Brain microvascular endothelial cell (primary cell): ENCODE measurements around the gene RTP1.

Experiments used
- DNase-seq: peaks from one replicate; pipeline ENCODE4 v3.0.0-alpha.2; 2020
- H3K27ac ChIP-seq: fragments of 250-450 bp; sonication (Bioruptor Pico); 2 replicates; pipeline ENCODE4 v1.5.1; 2020; ENCODE audit warnings: mild to moderate bottlenecking, moderate library complexity
- H3K27me3 ChIP-seq: fragments of 250-450 bp; sonication (Bioruptor Pico); replicated peaks from 2 replicates; pipeline ENCODE4 v1.5.1; 2020; ENCODE audit warnings: mild to moderate bottlenecking
- H3K36me3 ChIP-seq: fragments of 250-450 bp; sonication (Bioruptor Pico); replicated peaks from 2 replicates; pipeline ENCODE4 v1.5.1; 2020; ENCODE audit warnings: mild to moderate bottlenecking
- H3K4me3 ChIP-seq: 2 replicates; pipeline ENCODE4 v1.5.1; 2011; ENCODE audit warnings: low read depth, mild to moderate bottlenecking, control low read depth, low read length, moderate library complexity
- in situ Hi-C: cut with HindIII; loops from 2 replicates; pipeline ENCODE4 v1.10.0; 2017; ENCODE audit warnings: low sequenced_read_pairs, low pct_ligation_motif_present
- TF ChIP-seq, protein P1 (sequence below): IDR thresholded peaks from 2 replicates; pipeline ENCODE4 v1.5.1; 2011; ENCODE audit warnings: low read depth, mild to moderate bottlenecking, moderate library complexity, low read length, control low read depth, inconsistent platforms; ENCODE audit errors: missing control alignments

RTP1 gene

DNA sequence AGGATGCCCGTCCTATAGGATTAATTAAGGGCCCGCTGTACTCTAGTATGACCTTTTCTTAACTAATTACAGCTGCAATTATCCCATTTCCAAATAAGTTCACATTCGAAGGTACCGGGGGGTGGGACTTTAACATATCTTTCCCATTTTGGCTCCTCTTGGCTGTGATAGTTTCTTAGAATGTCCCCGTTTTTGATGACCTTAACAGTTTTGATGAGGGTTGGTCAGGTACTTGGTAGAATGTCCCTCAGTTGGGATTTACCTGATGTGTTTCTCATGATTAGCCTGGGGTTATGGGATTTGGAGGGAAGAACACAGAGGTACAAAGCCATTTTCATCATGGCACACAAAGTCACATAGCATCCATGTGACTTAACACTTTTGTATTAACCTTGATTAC is 18.2 kb downstream of the RTP1 start:
- DNase-seq = no peak
- in situ Hi-C loops = loop anchor here (25.0 kb wide), 1 partner anchor 472 kb away; no protein-coding TSS in a partner anchor
- TF ChIP-seq, protein P1, sequence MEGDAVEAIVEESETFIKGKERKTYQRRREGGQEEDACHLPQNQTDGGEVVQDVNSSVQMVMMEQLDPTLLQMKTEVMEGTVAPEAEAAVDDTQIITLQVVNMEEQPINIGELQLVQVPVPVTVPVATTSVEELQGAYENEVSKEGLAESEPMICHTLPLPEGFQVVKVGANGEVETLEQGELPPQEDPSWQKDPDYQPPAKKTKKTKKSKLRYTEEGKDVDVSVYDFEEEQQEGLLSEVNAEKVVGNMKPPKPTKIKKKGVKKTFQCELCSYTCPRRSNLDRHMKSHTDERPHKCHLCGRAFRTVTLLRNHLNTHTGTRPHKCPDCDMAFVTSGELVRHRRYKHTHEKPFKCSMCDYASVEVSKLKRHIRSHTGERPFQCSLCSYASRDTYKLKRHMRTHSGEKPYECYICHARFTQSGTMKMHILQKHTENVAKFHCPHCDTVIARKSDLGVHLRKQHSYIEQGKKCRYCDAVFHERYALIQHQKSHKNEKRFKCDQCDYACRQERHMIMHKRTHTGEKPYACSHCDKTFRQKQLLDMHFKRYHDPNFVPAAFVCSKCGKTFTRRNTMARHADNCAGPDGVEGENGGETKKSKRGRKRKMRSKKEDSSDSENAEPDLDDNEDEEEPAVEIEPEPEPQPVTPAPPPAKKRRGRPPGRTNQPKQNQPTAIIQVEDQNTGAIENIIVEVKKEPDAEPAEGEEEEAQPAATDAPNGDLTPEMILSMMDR = no peak
- H3K27me3 ChIP-seq = no peaks in the 10 kb centered on the region
- H3K27ac ChIP-seq = no peak overlapping the region
- no peak overlapping the region for H3K4me3 ChIP-seq
- H3K36me3 ChIP-seq = no peaks in the 10 kb centered on the region

DNA sequence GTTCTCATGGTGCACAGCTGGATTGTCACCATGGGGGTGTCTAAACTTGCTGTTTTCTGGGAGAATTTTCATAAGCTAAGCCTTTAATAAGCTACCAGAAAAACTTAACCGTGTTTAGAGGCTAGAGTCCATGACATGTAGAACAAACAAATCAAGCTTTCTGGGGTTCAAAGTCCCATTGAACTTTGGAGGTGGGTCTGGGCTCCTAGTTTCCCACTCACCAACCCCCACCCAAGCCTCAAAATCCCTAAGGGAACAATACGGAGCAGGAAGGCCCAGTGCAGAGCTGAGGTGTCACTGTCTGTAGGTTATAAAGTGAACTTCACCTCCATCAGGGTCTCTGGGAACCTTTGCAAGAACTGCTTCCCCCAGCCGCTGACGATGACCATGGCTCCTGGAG is 25.5 kb downstream of the RTP1 start:
- Histone ChIP-seq H3K27ac (no peak overlapping the region), H3K4me3 (no peak overlapping the region), H3K36me3 (no peaks in the 10 kb centered on the region), H3K27me3 (no peaks in the 10 kb centered on the region)
- TF ChIP-seq, protein P1 = no peak
- in situ Hi-C loops = loop anchor here (25.0 kb wide), 1 partner anchor 464 kb away; no protein-coding TSS in a partner anchor
- DNase-seq = no peak

DNA sequence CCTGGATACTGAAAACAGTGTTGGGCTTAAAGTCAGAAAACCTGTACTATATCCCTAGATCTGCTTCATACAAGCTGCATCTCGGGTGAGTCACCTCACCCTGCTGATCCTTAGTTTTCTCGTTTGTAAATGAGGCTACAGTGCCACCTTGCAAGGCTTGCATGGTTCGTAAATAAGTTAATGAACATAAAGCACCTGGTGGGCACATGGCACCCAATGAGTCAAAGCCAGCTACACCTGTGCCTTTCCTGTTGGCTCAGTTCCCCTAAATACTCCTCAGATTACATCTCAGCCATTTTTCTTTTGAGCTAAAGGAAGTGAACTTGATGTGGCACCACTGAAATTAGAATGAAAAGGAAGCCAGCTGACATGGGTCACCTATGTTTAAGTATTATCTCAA is 26.5 kb downstream of the RTP1 start:
- no peaks in the 10 kb centered on the region for H3K27me3 ChIP-seq
- TF ChIP-seq, protein P1 = no peak
- in situ Hi-C loops = loop anchor here (25.0 kb wide), 1 partner anchor 464 kb away; no protein-coding TSS in a partner anchor
- peak; percentile 21 for DNase-seq
- no peaks in the 10 kb centered on the region for H3K36me3 ChIP-seq
- no peak overlapping the region for H3K27ac ChIP-seq
- H3K4me3 ChIP-seq = no peak overlapping the region

DNA sequence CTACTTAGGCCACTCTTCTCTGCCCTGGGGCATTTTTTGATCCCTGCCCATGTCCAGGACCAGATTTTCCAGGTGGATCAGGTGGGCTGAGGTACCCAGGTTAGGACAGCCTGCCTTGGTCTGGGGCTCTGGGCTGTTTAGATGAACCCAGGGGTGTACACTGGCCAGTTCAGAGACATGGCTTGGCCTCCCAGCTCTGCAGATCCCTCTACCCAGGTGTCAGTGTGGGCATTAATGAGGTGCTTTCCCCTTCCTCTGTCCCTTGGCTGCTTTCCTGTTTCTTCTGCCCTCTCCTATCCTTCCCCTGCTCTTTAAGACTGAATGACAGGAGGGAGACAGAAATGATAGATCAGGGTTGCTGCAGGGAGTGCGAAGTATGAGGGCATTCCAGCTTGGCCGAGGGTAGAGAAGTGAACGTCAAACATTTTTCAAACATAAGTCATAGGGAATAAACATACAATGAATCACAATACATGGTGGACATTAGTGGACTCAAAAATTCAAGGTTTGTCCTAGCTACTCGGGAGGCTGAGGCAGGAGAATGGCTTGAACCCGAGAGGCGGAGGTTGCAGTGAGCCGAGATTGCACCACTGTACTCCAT is 30.5 kb downstream of the RTP1 start:
- H3K4me3 ChIP-seq = no peak overlapping the region
- in situ Hi-C loops = no loop called here
- DNase-seq = peak; percentile 79
- H3K27me3 ChIP-seq = no peaks in the 10 kb centered on the region
- H3K27ac ChIP-seq = no peak overlapping the region
- H3K36me3 ChIP-seq = no peaks in the 10 kb centered on the region
- TF ChIP-seq, protein P1 = no peak

DNA sequence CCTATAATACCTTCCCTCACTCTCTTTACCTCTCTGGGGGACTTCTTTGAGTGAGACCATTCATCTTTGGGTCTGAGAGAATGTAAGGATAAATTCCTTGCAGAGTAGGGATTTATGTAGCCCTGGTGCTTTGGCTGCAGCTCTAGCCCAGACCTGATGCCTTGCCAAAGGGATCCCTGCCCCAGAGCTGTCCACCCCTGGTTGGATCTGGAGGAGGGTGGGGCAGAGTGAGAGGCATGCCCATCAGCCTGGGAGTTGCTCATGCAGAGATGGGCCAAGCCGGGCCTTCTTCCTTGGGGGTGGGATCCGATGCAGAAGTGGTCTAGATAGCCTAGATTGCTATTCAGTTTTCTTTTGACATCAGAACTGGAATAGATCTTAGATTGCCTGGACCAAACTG is 31.5 kb downstream of the RTP1 start:
- Histone ChIP-seq H3K36me3 (no peaks in the 10 kb centered on the region), H3K27ac (no peak overlapping the region), H3K4me3 (no peak overlapping the region), H3K27me3 (no peaks in the 10 kb centered on the region)
- no peak for DNase-seq
- in situ Hi-C loops = no loop called here
- TF ChIP-seq, protein P1 = no peak

DNA sequence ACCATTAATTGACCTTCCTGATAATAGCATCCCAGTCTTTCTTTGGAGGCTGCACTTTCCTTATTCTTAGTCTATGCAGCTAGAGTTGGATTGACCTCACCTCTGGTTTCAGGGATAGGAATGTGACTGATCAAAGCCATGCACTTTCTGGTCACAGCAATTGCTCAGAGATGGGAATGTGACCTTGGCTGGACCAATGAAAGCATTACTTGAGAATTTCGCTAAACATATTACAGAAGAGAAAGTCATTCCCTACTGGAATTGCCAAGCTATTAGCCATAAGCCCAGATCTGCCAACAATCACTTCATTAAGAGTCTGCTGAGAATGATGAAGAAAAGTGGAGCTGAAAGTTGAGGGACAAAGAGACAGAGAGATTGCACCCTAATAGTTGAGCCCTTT is 32.7 kb downstream of the RTP1 start:
- Histone ChIP-seq H3K36me3 (no peaks in the 10 kb centered on the region), H3K27ac (no peak overlapping the region), H3K4me3 (no peak overlapping the region), H3K27me3 (no peaks in the 10 kb centered on the region)
- in situ Hi-C loops = no loop called here
- TF ChIP-seq, protein P1 = no peak
- DNase-seq = no peak
